HEK293T (cell line): ENCODE results near the gene EML4.
"Not testable (repeated sequence)": the region's sequence is repeated elsewhere in the genome, so short reads cannot be mapped to it uniquely, and the experiment has no call there.

ENCODE experiments used
- CTCF ChIA-PET: fragments of 350-600 bp; formaldehyde crosslinking; extraction: SDS; loops from one replicate; lab custom pipeline; 2021; ENCODE audit warnings: antibody characterized with exemption, inconsistent platforms; lab: Yijun Ruan, JAX
- POLR2A ChIA-PET: fragments of 350-600 bp; formaldehyde crosslinking; extraction: SDS; loops from one replicate; lab custom pipeline; 2020; ENCODE audit warnings: antibody characterized with exemption, inconsistent platforms; lab: Yijun Ruan, JAX
- DNase-seq: peaks from one replicate; pipeline ENCODE4 v3.0.0; 2012; ENCODE audit warnings: mixed read lengths; ENCODE audit errors: extremely low spot score
- ARNT ChIP-seq: fragments of 450-650 bp; IDR thresholded peaks from 2 replicates; pipeline ENCODE4 v1.6.1; 2017; ENCODE audit warnings: mild to moderate bottlenecking
- BHLHE40 ChIP-seq: fragments of 450-650 bp; IDR thresholded peaks from 2 replicates; pipeline ENCODE4 v1.6.1; 2016; ENCODE audit warnings: mild to moderate bottlenecking, moderate library complexity, borderline replicate concordance
- CTBP1 ChIP-seq: fragments of 450-650 bp; IDR thresholded peaks from 2 replicates; pipeline ENCODE4 v1.6.1; 2016; ENCODE audit warnings: borderline replicate concordance
- ELF4 ChIP-seq: fragments of 450-650 bp; IDR thresholded peaks from 2 replicates; pipeline ENCODE4 v1.6.1; 2017; ENCODE audit warnings: antibody characterized with exemption
- FOXA1 ChIP-seq: fragments of 450-650 bp; IDR thresholded peaks from 2 replicates; pipeline ENCODE4 v1.6.1; 2016; ENCODE audit warnings: mild to moderate bottlenecking
- FOXK2 ChIP-seq: fragments of 450-650 bp; IDR thresholded peaks from 2 replicates; pipeline ENCODE4 v1.6.1; 2016; ENCODE audit warnings: mild to moderate bottlenecking
- FOXM1 ChIP-seq: fragments of 450-650 bp; IDR thresholded peaks from 2 replicates; pipeline ENCODE4 v1.6.1; 2017; ENCODE audit warnings: mild to moderate bottlenecking, borderline replicate concordance
- HDGF ChIP-seq: fragments of 450-650 bp; IDR thresholded peaks from 2 replicates; pipeline ENCODE4 v1.6.1; 2017; ENCODE audit warnings: antibody characterized with exemption, borderline replicate concordance
- L3MBTL2 ChIP-seq: fragments of 450-650 bp; conservative IDR thresholded peaks from 2 replicates; pipeline ENCODE4 v1.6.1; 2016; ENCODE audit warnings: mild to moderate bottlenecking
- LEF1 ChIP-seq: fragments of 450-650 bp; IDR thresholded peaks from 2 replicates; pipeline ENCODE4 v1.6.1; 2017; ENCODE audit warnings: mild to moderate bottlenecking, borderline replicate concordance
- NFRKB ChIP-seq: fragments of 450-650 bp; IDR thresholded peaks from 2 replicates; pipeline ENCODE4 v1.6.1; 2016; ENCODE audit warnings: mild to moderate bottlenecking, moderate library complexity
- SP1 ChIP-seq: fragments of 450-650 bp; IDR thresholded peaks from 2 replicates; pipeline ENCODE4 v1.6.1; 2017
- SUZ12 ChIP-seq: fragments of 450-650 bp; IDR thresholded peaks from 2 replicates; pipeline ENCODE4 v1.6.1; 2016; ENCODE audit warnings: mild to moderate bottlenecking
- TARDBP ChIP-seq: fragments of 450-650 bp; IDR thresholded peaks from 2 replicates; pipeline ENCODE4 v1.6.1; 2016
- ZNF384 ChIP-seq: fragments of 450-650 bp; IDR thresholded peaks from 2 replicates; pipeline ENCODE4 v1.6.1; 2016
- TF ChIP-seq, protein P1 (sequence below): fragments of 450-650 bp; IDR thresholded peaks from 2 replicates; pipeline ENCODE4 v1.6.1; 2016

Gene EML4

DNA sequence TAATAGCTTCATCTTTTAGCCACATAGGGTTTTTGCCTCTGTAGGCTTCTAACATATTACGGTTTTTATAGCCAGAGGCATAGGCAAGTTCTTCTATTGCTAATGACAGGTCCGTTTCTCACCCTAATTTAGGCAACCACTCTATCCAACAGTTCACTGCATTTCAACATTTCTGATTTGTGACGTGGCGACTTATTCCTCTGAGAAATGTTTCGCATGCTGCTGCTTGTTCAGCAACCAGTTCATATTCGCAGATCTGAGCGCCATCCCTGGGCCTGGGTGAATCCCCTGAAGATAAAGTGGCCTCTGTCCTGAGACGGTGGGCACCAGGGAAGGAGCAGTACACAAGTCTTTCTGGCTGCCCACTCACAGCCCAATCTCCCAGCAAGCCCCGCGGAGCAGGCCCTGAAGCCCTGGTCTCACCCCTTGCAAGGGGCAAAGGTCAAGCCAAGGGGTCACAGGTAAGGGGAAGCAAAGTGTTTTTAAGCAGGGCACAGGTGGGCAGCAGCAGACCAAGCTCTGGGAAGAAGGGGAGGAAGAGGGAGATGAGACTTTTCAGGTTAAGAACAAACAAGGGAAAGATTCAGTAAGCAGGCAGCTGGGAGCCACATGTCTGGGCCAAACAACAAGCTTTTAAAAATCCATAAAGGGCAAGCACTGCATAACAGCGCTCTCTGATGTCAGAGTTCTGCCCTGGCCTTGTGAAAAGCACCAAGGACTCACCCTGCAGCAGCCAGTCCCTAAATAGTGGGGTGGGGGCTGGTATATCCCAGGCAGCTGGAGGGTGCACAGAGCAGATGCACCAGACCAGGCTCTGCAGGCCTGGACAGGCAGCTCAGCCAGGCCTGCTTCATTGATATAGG is 202.7 kb downstream of the EML4 start:
- TF ChIP-seq ARNT (no peak), ZNF384 (no peak), L3MBTL2 (no peak), NFRKB (no peak), CTBP1 (no peak), ELF4 (no peak)
- POLR2A ChIA-PET = no interaction called here

DNA sequence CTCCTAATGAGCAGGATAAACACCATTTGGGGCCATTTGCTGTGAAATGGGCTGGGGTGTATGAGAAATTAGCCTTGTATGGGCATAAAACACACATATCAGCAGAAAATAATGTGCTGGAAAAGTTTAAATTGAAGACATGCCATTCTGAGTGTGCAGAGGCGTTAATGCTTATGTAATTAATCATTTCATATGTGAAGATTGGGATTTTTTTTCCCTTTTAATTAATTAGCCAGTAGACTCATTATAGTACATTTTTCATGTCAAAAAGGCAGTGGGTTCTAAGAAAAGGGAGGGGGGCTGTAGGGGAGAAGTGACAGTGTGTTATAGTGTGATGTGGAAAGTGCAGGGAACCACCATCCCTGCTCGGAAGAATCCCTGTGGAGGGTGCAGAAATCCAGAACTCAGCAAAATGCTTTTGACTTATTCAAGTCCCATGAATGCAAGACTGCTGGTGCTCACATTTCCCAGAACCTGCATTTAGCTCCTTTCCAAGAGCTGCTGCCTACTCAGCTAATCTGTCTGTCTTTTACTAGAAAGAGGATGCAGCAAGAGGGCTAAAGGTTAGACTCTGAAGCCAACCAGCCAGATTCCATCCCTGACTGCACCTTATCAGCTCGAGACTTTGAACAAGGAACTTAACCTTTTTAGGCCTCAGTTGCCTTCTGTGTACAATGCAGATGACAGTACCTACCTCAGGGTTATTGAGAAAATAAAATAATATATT is 203.5 kb downstream of the EML4 start:
- ChIA-PET CTCF (interaction anchor here (0.6 kb wide), 1 partner anchor 27 kb away, joined by 3 read pairs; no protein-coding TSS in a partner anchor), POLR2A (no interaction called here)
- DNase-seq = no peak
- no peak for TF ChIP-seq L3MBTL2
- TF ChIP-seq, protein P1, sequence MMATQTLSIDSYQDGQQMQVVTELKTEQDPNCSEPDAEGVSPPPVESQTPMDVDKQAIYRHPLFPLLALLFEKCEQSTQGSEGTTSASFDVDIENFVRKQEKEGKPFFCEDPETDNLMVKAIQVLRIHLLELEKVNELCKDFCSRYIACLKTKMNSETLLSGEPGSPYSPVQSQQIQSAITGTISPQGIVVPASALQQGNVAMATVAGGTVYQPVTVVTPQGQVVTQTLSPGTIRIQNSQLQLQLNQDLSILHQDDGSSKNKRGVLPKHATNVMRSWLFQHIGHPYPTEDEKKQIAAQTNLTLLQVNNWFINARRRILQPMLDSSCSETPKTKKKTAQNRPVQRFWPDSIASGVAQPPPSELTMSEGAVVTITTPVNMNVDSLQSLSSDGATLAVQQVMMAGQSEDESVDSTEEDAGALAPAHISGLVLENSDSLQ = no peak
- no peak for TF ChIP-seq NFRKB
- no peak for TF ChIP-seq SUZ12
- TF ChIP-seq TARDBP = no peak
- no peak for TF ChIP-seq FOXK2
- TF ChIP-seq ZNF384 = no peak

More for the DNA sequence above, 202.7 kb downstream of the EML4 start:
- CTCF ChIA-PET = interaction anchor here (0.6 kb wide), 1 partner anchor 28 kb away, joined by 3 read pairs; no protein-coding TSS in a partner anchor
- DNase-seq = no peak

GRCh38 chr2:42376758-42377157 is 207.6 kb downstream of the EML4 start:
- no peak for TF ChIP-seq ELF4
- no peak for TF ChIP-seq FOXK2
- TF ChIP-seq HDGF = no peak
- TF ChIP-seq TARDBP = no peak
- TF ChIP-seq FOXA1 = no peak
- no peak for TF ChIP-seq ZNF384
- TF ChIP-seq SUZ12 = no peak
- TF ChIP-seq L3MBTL2 = no peak
- no peak for TF ChIP-seq FOXM1
- no peak for TF ChIP-seq SP1
- no peak for TF ChIP-seq ARNT
- TF ChIP-seq NFRKB = no peak
- TF ChIP-seq, protein P1 = no peak
- TF ChIP-seq BHLHE40 = no peak
- TF ChIP-seq CTBP1 = no peak
- TF ChIP-seq LEF1 = no peak
- ChIA-PET CTCF (interaction anchor here (0.7 kb wide), 1 partner anchor 219 kb away, joined by 5 read pairs; no protein-coding TSS in a partner anchor), POLR2A (no interaction called here)
- no peak for DNase-seq

GRCh38 chr2:42378415-42378814 is 209.3 kb downstream of the EML4 start:
- TF ChIP-seq FOXM1 (no peak), SP1 (no peak), NFRKB (no peak), HDGF (no peak), CTBP1 (no peak), SUZ12 (no peak), ARNT (no peak), FOXK2 (no peak), BHLHE40 (no peak), ZNF384 (no peak)
- TF ChIP-seq, protein P1 = no peak
- no peak for DNase-seq
- POLR2A ChIA-PET = no interaction called here
- CTCF ChIA-PET = interaction anchor here (1.0 kb wide), 1 partner anchor 8 kb away, joined by 3 read pairs; no protein-coding TSS in a partner anchor

- POLR2A ChIA-PET, CTCF ChIA-PET, DNase-seq: not testable (repeated sequence)
Measured at GRCh38 chr2:42380026-42380425, 210.9 kb downstream of the EML4 start.

GRCh38 chr2:42382144-42382543 is 213.0 kb downstream of the EML4 start:
- ChIA-PET CTCF (no interaction called here), POLR2A (interaction anchor here (1.3 kb wide), 1 partner anchor 9 kb away, joined by 3 read pairs; no protein-coding TSS in a partner anchor)
- no peak for DNase-seq
- TF ChIP-seq TARDBP = no peak
- no peak for TF ChIP-seq LEF1
